GM23248 (cell line): ENCODE data around the gene ARHGAP26.

Source experiments
- EZH2 ChIP-seq: fragments of 200-600 bp; sonication (generic); IDR thresholded peaks from 2 replicates; pipeline ENCODE4 v1.6.1; 2018; ENCODE audit warnings: antibody characterized with exemption, mild to moderate bottlenecking; ENCODE audit not compliant: insufficient read depth, poor library complexity, severe bottlenecking
- EZH2phosphoT487 ChIP-seq: fragments of 200-600 bp; sonication (generic); IDR thresholded peaks from 2 replicates; pipeline ENCODE4 v1.6.1; 2018; ENCODE audit warnings: antibody characterized with exemption, moderate library complexity, mild to moderate bottlenecking, low read depth; ENCODE audit not compliant: insufficient read depth

- TF ChIP-seq EZH2 (no peak), EZH2phosphoT487 (no peak)
Measured at GRCh38 chr5:142797420-142797819, 27.2 kb downstream of the ARHGAP26 start.
